Thyroid gland (tissue), 4 donors: ENCODE data around the gene TMC1. TPM values are rescaled to one million over a fixed set of nuclear protein-coding genes. Genes with fewer than 3 reads are reported as not detected.

Source experiments
- DNase-seq, 2 donors: peaks; one replicate each; pipeline ENCODE4 v3.0.0-alpha.2; 2019
- H3K27ac ChIP-seq, 3 donors: fragments of 200-600 bp; sonication (generic); 1 replicate in 2 of 3; 2 replicates in 1 of 3; pipeline ENCODE4 v1.5.1; 2016 to 2019; ENCODE audit warnings: mild to moderate bottlenecking in 1 of 3, moderate library complexity in 1 of 3
- H3K27me3 ChIP-seq: fragments of 200-600 bp; sonication (generic); one replicate; pipeline ENCODE4 v1.5.1; 2019
- H3K36me3 ChIP-seq, 2 donors: fragments of 200-600 bp; sonication (generic); one replicate each; pipeline ENCODE4 v1.5.1; 2016 to 2019
- H3K4me1 ChIP-seq, 2 donors: fragments of 200-600 bp; sonication (generic); one replicate each; pipeline ENCODE4 v1.5.1; 2017 to 2019
- H3K4me3 ChIP-seq, 3 donors: fragments of 200-600 bp; sonication (generic); replicated peaks in 1 of 3; 1 replicate in 2 of 3; 2 replicates in 1 of 3; pipeline ENCODE4 v1.5.1; 2016; ENCODE audit warnings: mild to moderate bottlenecking in 1 of 3
- H3K9me3 ChIP-seq: fragments of 200-600 bp; sonication (generic); one replicate; pipeline ENCODE4 v1.5.1; 2017
- POLR2A ChIP-seq, 2 donors: fragments of 450-650 bp; IDR thresholded peaks; one replicate each; pipeline ENCODE4 v1.6.1; 2017; ENCODE audit warnings: antibody characterized with exemption in 2 of 2, mild to moderate bottlenecking in 2 of 2, moderate library complexity in 1 of 2
- WGBS, 2 donors: methylation state at CpG; one replicate each; pipeline ENCODE4 v1.1.5; 2017; 5-methylcytosine and 5-hydroxymethylcytosine counted together
- intact Hi-C: fragments of 100-400 bp; cut with DNase I; formaldehyde crosslinking; loops from one replicate; pipeline ENCODE4 v1.15.1; 2023
- total RNA-seq, 4 donors: library from RNA; depleted of rRNA; stranded (reverse); fragments of >200 nt; gene quantifications; one replicate each; pipeline ENCODE4 v1.2.3, GENCODE V29; 2016
- TF ChIP-seq, protein P1 (sequence below), 6 experiments: fragments of 200-600 bp in 3 of 6; fragments of 450-650 bp in 3 of 6; sonication (generic) in 3 of 6; IDR thresholded peaks; one replicate each; pipeline ENCODE4 v1.5.1; 2016 to 2019; ENCODE audit warnings: antibody characterized with exemption in 6 of 6, mild to moderate bottlenecking in 2 of 6, inconsistent platforms in 1 of 6, moderate library complexity in 1 of 6

Gene TMC1
- total RNA-seq, 4 donors from 2014 or later: 0.11 to 0.13 TPM; not detected in 2

DNA sequence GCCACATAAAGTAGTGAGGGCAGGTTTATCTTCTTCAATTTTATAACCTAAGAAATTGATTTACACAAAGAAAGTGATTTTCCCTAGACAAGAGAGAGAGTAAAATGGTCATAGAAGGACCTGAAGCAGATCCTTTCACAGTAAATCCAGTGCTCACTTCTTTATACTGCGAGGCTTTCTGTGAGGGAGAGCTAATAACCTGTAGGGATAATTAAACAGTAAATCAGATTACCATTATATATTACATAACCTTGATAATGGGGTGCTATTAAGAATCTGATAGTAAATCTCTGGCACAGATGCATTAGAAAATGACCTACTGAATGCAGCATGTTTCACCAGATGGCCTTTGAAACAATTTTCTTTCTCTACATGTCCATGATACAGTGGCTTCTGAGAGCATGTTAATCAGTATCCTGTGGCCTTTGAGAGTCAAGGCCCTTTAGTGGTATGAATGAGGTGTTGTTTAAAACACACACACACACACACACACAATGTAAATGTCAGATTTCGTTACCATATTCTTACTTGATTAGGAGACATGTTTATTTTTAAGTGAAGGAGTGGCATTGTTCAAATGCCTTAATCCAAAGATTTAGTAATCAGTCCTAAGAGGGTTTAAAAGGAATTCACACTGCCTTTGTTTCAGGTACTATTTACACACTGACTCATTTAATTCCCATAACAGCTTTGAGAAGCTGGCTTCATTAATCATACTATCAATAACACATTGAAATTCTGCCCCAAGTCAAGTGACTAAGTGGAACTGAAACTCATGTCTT, 306.7 kb downstream of the TMC1 start:
- TF ChIP-seq, protein P1, sequence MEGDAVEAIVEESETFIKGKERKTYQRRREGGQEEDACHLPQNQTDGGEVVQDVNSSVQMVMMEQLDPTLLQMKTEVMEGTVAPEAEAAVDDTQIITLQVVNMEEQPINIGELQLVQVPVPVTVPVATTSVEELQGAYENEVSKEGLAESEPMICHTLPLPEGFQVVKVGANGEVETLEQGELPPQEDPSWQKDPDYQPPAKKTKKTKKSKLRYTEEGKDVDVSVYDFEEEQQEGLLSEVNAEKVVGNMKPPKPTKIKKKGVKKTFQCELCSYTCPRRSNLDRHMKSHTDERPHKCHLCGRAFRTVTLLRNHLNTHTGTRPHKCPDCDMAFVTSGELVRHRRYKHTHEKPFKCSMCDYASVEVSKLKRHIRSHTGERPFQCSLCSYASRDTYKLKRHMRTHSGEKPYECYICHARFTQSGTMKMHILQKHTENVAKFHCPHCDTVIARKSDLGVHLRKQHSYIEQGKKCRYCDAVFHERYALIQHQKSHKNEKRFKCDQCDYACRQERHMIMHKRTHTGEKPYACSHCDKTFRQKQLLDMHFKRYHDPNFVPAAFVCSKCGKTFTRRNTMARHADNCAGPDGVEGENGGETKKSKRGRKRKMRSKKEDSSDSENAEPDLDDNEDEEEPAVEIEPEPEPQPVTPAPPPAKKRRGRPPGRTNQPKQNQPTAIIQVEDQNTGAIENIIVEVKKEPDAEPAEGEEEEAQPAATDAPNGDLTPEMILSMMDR (IDR thresholded peaks at IDR 0.05): no peak
- TF ChIP-seq POLR2A (IDR thresholded peaks at IDR 0.05): no peak
- 84 to 91% methylated on average over 2 of the region's 2 CpGs for WGBS, 2 donors
- Histone ChIP-seq H3K36me3 (no peaks in the 10 kb centered on the region), H3K9me3 (no peaks in the 10 kb centered on the region), H3K4me3 (no peak overlapping the region), H3K27me3 (no peaks in the 10 kb centered on the region), H3K4me1 (no peaks in the 10 kb centered on the region), H3K27ac (no peak overlapping the region)
- intact Hi-C loops: loop anchor here (10.0 kb wide), 1 partner anchor 793 kb away; no protein-coding TSS in a partner anchor
- DNase-seq: no peak

DNA sequence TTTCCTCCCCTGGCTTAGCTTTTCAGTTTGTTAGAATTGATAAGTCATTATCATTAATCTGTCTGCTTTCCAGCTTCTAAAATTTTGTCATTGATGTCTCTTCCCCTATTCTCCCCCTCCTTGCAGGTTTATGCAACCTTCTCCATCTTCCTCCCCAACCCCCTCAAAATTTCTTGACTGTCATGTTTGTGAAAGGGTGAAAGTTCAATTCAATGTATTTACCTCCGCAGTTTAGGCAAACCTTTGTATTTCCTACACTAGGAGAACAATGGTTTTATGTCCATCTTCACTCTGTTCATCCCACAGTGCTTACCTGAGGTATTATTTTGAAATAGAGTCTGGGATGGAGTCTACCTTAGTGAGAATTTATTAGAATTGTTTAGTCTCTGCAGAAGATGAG, 313.6 kb downstream of the TMC1 start:
- TF ChIP-seq, protein P1 (IDR thresholded peaks at IDR 0.05): no peak
- no peak for TF ChIP-seq POLR2A (IDR thresholded peaks at IDR 0.05)
- Histone ChIP-seq H3K4me3 (no peak overlapping the region), H3K27ac (no peak overlapping the region), H3K36me3 (no peaks in the 10 kb centered on the region), H3K27me3 (no peaks in the 10 kb centered on the region), H3K9me3 (no peaks in the 10 kb centered on the region), H3K4me1 (no peaks in the 10 kb centered on the region)
- intact Hi-C loops: no loop called here
- no peak for DNase-seq
- WGBS, 2 donors: 90 to 95% methylated on average over 1 of the region's 1 CpG

DNA sequence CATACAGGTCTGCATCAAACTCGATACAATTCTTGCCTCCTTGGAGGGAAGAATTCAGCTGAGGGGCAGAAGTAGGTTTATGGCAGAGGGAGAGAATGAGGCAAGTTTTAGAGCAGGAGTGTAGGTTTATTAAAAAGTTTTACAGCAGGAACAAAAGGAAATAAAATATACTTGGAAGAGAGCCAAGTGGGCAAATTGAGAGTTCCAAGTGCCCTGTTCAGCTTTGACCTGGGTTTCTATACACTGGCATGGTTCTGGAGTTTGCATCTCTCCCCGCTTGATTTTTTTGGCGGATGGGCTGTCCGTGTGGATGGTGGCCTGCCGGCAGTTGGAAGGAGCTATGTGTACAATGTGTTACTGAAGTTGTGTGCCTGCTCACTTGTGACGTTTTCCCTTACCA, 315.4 kb downstream of the TMC1 start:
- no peaks in the 10 kb centered on the region for H3K4me1 ChIP-seq
- 80 to 85% methylated on average over 6 of the region's 6 CpGs for WGBS, 2 donors
- H3K27me3 ChIP-seq: no peaks in the 10 kb centered on the region
- H3K27ac ChIP-seq: no peak overlapping the region
- DNase-seq: no peak
- H3K9me3 ChIP-seq: no peaks in the 10 kb centered on the region
- H3K36me3 ChIP-seq: no peaks in the 10 kb centered on the region
- H3K4me3 ChIP-seq: no peak overlapping the region
- intact Hi-C loops: no loop called here
- TF ChIP-seq, protein P1 (IDR thresholded peaks at IDR 0.05): no peak
- no peak for TF ChIP-seq POLR2A (IDR thresholded peaks at IDR 0.05)

DNA sequence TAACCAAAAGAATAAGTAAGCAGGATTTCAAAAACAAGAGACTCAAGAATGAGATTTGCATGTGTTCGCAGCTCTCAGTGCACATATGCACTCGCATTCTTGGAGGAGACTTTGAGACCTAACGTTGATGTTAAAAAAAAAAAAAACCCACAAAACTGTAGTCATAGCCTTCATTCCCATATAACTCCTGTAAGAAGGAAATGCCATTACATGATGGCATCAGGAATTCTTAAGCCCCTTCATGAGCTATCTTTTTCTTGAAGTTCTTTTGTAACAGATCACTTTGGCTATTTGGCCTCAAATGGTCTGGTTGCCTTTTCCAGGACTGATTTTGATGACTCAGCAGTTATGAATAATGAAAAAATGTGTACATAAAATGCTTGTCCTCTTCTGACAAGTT, 317.7 kb downstream of the TMC1 start:
- 57 to 71% methylated on average over 3 of the region's 3 CpGs for WGBS, 2 donors

More for the DNA sequence above, 317.7 kb downstream of the TMC1 start:
- H3K27ac ChIP-seq: no peak overlapping the region
- no peaks in the 10 kb centered on the region for H3K4me1 ChIP-seq
- no peaks in the 10 kb centered on the region for H3K9me3 ChIP-seq
- H3K36me3 ChIP-seq: no peaks in the 10 kb centered on the region
- intact Hi-C loops: no loop called here
- no peaks in the 10 kb centered on the region for H3K27me3 ChIP-seq
- no peak overlapping the region for H3K4me3 ChIP-seq
- no peak for DNase-seq
- TF ChIP-seq, protein P1 (IDR thresholded peaks at IDR 0.05): no peak
- no peak for TF ChIP-seq POLR2A (IDR thresholded peaks at IDR 0.05)
